ENCODE measurements around the gene MRGPRX1.
"Not testable (repeated sequence)": the region's sequence is repeated elsewhere in the genome, so short reads cannot be mapped to it uniquely, and the experiment has no call there.

Gene MRGPRX1

DNA sequence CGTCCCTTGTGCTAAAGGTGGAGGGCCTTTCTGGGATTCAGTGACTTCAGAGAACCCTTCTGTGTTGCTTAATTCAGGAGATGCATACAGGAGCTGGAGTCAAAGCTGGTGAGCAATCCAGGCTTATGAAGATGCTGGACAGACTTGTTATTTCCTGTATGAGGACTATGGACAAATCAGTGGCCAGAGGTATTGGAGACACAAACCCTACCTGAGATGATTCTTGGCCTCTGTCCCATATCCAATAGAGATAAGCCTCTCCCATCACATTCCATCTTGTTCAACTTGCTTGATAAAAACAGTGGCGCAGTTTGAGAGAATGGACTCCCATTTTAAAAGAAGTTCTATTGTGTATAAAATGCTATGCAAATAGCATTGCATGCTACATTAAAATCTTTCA, at the start of gene MRGPRX1:
MRGPRX1 (minus strand) TSS at position 101 of the 400 bp plus-strand sequence. CDS start 4,630 bp downstream, outside the sequence.
- DNase-seq = no peak

- no peak for DNase-seq
Measured at GRCh38 chr11:18987454-18988231, 48.4 kb upstream of the MRGPRX1 start.

- peak; percentile 19 for DNase-seq
Measured at GRCh38 chr11:18986744-18987143, 47.5 kb upstream of the MRGPRX1 start.

DNA sequence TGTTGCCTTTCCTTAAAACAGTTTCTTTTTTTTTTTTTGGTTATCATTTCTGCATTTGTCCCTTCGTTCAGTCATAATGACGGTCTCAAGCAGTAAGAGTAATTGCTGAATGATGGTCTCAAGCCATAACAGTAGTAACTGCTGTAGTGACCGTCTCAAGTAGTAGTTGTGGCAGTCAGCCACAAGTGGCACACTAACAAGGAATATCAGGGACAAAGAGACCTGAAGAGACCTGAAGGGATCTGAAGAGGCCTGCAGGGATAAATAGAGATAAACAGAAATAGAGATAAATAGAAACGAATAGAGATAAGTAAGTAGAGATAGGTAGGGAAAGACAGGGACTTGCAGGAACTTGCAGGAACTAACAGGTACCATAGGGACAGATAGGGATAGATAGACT, 42.7 kb upstream of the MRGPRX1 start:
- no peak for DNase-seq

DNA sequence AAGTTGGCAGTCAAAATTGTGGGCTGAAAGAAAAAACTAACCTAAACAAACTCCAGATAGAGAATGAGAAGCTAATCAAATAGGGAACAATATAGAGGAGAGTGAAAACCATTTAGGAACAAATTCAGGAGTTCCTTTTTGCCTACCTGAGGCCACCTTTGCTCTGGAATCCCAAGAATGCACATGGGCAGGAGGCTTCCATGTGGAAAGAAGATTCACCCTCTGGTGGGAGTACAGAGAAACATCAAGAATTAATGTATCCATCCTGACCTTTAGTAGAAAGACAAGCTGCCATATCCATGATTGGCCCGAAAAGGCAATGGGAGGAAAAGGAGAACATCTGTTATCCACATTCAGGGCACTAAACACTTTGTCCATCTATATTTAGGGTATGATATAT, 35.0 kb upstream of the MRGPRX1 start:
- DNase-seq = no peak

GRCh38 chr11:18972336-18972735, 33.1 kb upstream of the MRGPRX1 start:
- no peak for DNase-seq

- no peak for DNase-seq
Measured at GRCh38 chr11:18969720-18970119, 30.5 kb upstream of the MRGPRX1 start.

DNA sequence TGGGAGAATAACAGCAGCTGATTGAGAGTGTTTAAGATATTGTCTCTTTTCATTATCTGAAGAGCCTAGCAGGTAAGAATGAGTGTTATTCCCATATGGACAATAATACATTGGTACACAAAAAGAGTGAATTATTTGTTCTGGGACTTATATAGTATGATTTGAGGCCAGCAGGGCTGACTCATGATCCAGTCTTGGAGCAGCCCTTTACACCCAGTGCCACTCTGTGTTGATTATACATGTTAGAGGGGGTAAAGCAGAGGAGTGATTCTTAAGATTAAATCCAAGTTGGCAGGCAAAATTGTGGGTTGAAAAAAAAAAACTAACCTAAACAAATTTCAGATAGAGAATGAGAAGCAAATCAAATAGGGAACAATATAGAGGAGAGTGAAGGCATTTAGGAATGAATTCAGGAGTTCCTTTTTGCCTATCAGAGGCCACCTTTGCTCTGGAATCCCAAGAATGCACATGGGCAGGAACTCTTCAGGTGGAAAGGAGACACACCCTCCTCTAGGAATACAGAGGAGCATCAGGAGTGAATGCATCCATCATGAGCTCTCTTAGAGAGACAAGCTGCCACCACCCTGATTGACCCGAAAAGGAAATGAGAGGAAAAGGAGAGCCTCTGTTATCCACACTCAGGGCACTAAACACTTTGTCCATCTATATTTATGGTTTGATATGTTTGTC, 19.2 kb upstream of the MRGPRX1 start:
- no peak for DNase-seq

- no peak for DNase-seq
Measured at GRCh38 chr11:18956630-18957029, 17.4 kb upstream of the MRGPRX1 start.

DNA sequence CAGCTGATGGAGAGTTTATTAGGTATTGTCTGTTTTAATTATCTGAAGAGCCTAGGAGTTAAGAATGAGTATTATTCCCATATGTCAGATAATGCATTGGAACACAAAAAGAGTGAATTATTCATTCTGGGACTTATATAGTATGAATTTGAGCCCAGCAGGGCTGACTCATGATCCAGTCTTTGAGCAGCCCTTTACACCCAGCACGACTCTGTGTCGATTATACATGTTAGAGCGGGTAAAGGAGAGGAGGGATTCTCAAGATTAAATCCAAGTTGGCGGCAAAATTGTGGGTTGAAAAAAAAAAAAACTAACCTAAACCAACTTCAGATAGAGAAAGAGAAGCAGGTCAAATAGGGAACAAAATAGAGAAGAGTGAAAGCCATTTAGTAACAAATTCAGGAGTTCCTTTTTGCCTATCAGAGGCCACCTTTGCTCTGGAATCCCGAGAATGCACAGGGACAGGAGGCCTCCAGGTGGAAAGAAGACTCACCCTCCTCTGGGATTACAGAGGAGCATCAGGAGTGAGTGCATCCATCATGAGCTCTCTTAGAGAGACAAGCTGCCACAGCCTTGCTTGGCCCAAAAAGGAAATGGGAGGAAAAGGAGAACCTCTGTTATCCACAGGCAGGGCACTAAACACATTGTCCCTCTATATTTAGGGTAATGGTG, 3.1 kb downstream of the MRGPRX1 start:
- peak; percentile 36 for DNase-seq

DNA sequence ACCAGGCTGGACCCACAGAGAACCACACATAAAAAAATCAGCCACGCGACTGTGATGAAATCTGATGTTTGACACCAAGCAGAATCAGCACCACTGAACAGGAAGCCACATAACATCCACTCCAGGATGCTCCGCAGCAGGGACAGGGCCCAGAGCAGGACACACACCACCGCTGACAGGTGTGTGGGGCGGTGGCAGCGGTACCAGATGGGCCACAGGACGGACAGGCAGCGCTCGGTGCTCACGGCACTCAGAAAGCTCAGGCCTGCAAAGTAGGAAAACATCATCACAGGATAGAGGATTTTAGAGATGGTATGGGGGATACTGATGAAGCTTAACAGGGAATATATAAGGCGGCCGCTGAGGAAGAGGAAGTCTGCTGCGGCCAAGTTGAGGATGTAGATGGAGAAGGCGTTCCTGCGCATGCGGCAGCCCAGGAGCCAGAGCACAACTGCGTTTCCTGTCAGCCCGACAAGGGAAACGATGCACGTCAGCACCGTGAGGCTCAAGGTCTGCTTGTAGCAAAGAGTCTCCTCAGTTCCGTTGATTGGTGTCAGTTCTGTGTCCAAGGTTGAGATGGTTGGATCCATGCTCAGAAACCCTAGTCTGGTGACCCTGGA, 4.9 kb downstream of the MRGPRX1 start:
- DNase-seq = no peak

GRCh38 chr11:18927550-18928322, 11.5 kb downstream of the MRGPRX1 start:
- DNase-seq = peak; percentile 30

DNA sequence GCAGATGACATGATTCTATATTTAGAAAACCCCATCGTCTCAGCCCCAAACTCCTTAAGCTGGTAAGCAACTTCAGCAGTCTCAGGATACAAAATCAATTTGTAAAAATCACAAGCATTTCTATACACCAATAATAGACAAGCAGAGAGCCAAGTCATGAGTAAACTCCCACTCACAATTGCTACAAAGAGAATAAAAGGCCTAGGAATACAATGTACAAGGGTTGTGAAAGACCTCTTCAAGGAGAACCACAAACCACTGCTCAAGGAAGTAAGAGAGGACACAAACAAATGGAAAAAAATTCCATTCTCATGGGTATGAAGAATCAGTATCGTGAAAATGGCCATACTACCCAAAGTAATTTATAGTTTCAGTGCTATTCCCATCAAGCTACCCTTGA, 13.8 kb downstream of the MRGPRX1 start:
- peak; percentile 42 for DNase-seq

DNA sequence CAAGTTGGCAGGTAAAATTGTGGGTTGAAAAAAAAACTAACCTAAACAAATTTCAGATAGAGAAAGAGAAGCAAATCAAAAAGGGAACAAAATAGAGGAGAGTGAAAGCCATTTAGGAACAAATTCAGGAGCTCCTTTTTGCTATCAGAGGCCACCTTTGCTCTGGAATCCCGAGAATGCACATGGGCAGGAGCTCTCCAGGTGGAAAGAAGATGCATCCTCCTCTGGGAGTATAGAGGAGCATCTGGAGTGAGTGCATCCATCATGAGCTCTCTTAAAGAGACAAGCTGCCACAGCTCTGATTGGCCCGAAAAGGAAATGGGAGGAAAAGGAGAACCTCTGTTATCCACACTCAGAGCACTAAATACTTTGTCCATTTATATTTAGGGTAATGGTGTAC, 26.3 kb downstream of the MRGPRX1 start:
- no peak for DNase-seq

DNA sequence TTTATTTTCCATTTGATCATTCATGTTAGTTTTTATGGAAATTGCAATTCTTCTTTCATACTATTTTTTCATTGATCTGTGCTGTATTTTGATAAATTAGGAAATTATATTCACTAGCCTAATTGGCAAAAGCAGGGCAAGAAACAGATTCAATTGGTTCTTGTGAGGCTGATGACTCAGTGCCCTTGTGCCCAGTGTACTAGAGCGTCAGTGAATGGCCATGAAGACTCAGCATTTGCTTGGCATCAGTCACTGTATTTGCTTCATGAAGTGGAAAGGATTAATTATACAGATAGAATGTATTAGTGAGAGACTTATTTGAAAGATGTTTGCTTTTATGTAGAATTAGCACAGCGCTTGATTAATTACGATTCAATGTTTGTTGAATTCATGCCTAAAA, 31.8 kb downstream of the MRGPRX1 start:
- no peak for DNase-seq

GRCh38 chr11:18900637-18901036, 38.6 kb downstream of the MRGPRX1 start:
- not testable (repeated sequence) for DNase-seq

DNA sequence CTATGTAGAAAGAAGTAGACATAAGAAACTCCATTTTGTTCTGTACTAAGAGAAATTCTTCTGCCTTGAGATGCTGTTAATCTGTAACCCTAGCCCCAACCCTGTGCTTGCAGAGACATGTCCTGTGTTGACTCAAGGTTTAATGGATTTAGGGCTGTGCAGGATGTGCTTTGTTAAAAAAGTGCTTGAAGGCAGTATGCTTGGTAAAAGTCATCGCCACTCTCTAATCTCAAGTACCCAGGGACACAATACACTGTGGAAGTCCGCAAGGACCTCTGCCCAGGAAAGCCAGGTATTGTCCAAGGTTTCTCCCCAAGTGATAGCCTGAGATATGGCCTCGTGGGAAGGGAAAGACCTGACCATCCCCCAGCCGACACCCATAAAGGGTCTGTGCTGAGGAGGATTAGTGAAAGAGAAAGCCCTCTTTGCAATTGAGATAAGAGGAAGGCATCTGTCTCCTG, 39.0 kb downstream of the MRGPRX1 start:
- DNase-seq = not testable (repeated sequence)

GRCh38 chr11:18891712-18892111, 47.5 kb downstream of the MRGPRX1 start:
- not testable (repeated sequence) for DNase-seq

DNA sequence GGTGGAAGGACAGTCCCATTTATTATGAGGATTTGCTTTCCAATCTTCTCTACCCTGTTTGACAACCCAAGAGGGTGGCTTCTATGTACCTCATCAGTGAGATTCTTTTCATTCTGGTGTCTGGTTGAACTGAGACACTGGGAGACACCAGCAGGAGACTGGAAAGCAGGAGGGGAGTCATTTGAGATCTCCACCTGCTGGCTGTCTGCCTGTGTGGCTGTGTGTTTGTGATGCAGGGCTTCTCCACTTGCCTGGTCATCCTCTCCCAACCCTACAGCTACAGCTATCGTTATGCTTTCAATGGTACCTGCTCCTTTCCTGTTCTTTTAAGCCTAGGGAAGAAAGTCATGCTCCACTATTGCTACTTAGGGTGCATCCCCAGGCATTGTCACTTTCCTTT, 48.6 kb downstream of the MRGPRX1 start:
- no peak for DNase-seq
